Esophagus squamous epithelium (tissue), 5 donors: Measurements from ENCODE around the gene CMTM1. TPM values are rescaled to one million over a fixed set of nuclear protein-coding genes. Genes with fewer than 3 reads are reported as not detected.

ENCODE experiments used
- DNase-seq: peaks from one replicate; lab custom pipeline; 2025; lab: John Stamatoyannopoulos, UW
- H3K27ac ChIP-seq, 4 donors: fragments of 200-600 bp; sonication (generic); one replicate each; pipeline ENCODE4 v1.5.1; 2016 to 2019; ENCODE audit warnings: mild to moderate bottlenecking in 1 of 4
- H3K27me3 ChIP-seq, 4 donors: fragments of 200-600 bp; sonication (generic); 1 replicate in 3 of 4; 2 replicates in 1 of 4; pipeline versions ENCODE4 v1.5.1 to v1.6.0; 2017 to 2021; ENCODE audit warnings: antibody characterized with exemption in 1 of 4
- H3K36me3 ChIP-seq, 3 donors: fragments of 200-600 bp; sonication (generic); one replicate each; pipeline ENCODE4 v1.5.1; 2016 to 2019
- H3K4me1 ChIP-seq, 3 donors: fragments of 200-600 bp; sonication (generic); one replicate each; pipeline ENCODE4 v1.5.1; 2017 to 2019
- H3K4me3 ChIP-seq, 4 donors: fragments of 200-600 bp; sonication (generic); 1 replicate in 3 of 4; 2 replicates in 1 of 4; pipeline ENCODE4 v1.5.1; 2016 to 2019; ENCODE audit warnings: mild to moderate bottlenecking in 2 of 4, moderate library complexity in 1 of 4
- H3K9me3 ChIP-seq, 3 donors: fragments of 200-600 bp; sonication (generic); one replicate each; pipeline ENCODE4 v1.5.1; 2016 to 2019
- POLR2A ChIP-seq, 4 donors: fragments of 450-650 bp; IDR thresholded peaks; one replicate each; pipeline ENCODE4 v1.6.1; 2017; ENCODE audit warnings: antibody characterized with exemption in 4 of 4, mild to moderate bottlenecking in 4 of 4, moderate library complexity in 3 of 4
- whole genome bisulfite sequencing, 2 donors: methylation state at CpG; one replicate each; pipeline ENCODE4 v1.1.5; 2018; 5-methylcytosine and 5-hydroxymethylcytosine counted together
- intact Hi-C: fragments of 100-400 bp; cut with DNase I; formaldehyde crosslinking; loops from one replicate; pipeline ENCODE4 v1.15.0; 2022
- total RNA-seq, 4 donors: library from RNA; depleted of rRNA; stranded (reverse); fragments of >200 nt; gene quantifications; one replicate each; pipeline ENCODE4 v1.1.0, GENCODE V29; 2016
- TF ChIP-seq, protein P1 (sequence below), 6 experiments: fragments of 450-650 bp in 4 of 6; fragments of 200-600 bp in 2 of 6; sonication (generic) in 2 of 6; IDR thresholded peaks; one replicate each; pipeline ENCODE4 v1.5.1; 2016 to 2019; ENCODE audit warnings: antibody characterized with exemption in 6 of 6, mild to moderate bottlenecking in 4 of 6, moderate library complexity in 4 of 6
- donor health status: DM: yes; HTN: yes; CAD: no.

CMTM1 gene
- total RNA-seq, 4 donors from 2014 or later, result 1.3 to 1.5 TPM; not detected in 2

DNA sequence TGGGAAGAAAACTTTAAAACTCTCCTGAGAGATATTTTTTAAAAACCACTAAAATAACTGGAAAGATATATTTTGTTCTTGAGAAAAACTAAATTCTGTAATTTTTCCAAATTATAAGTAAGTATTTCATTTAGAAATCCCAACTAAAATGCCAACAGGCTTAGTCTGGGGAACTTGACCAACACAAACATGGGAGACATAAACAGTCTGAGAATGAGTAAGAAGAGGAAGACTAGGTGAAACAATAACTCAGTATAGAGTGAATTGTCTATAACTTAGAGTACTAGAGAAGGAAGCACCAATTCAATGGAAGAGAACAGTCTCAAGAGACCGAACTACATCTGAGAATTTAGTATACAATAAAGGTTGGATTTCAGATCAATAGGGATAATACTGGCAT is 2.9 kb downstream of the CMTM1 start:
- intact Hi-C loops, result no loop called here
- Histone ChIP-seq H3K9me3 (no peaks in the 10 kb centered on the region), H3K4me3 (no peak overlapping the region), H3K27ac (no peak overlapping the region), H3K4me1 (peaks cover 0 to 16% (median 0%) of the 10 kb centered on the region in 3 donors), H3K36me3 (peaks cover 0 to 33% (median 5%) of the 10 kb centered on the region in 3 donors), H3K27me3 (no peaks in the 10 kb centered on the region)
- 95% methylated on average over 1 of the region's 1 CpG for WGBS, 2 donors
- TF ChIP-seq, protein P1, sequence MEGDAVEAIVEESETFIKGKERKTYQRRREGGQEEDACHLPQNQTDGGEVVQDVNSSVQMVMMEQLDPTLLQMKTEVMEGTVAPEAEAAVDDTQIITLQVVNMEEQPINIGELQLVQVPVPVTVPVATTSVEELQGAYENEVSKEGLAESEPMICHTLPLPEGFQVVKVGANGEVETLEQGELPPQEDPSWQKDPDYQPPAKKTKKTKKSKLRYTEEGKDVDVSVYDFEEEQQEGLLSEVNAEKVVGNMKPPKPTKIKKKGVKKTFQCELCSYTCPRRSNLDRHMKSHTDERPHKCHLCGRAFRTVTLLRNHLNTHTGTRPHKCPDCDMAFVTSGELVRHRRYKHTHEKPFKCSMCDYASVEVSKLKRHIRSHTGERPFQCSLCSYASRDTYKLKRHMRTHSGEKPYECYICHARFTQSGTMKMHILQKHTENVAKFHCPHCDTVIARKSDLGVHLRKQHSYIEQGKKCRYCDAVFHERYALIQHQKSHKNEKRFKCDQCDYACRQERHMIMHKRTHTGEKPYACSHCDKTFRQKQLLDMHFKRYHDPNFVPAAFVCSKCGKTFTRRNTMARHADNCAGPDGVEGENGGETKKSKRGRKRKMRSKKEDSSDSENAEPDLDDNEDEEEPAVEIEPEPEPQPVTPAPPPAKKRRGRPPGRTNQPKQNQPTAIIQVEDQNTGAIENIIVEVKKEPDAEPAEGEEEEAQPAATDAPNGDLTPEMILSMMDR (IDR thresholded peaks at IDR 0.05), result no peak
- no peak for TF ChIP-seq POLR2A (IDR thresholded peaks at IDR 0.05)
- no peak for DNase-seq

DNA sequence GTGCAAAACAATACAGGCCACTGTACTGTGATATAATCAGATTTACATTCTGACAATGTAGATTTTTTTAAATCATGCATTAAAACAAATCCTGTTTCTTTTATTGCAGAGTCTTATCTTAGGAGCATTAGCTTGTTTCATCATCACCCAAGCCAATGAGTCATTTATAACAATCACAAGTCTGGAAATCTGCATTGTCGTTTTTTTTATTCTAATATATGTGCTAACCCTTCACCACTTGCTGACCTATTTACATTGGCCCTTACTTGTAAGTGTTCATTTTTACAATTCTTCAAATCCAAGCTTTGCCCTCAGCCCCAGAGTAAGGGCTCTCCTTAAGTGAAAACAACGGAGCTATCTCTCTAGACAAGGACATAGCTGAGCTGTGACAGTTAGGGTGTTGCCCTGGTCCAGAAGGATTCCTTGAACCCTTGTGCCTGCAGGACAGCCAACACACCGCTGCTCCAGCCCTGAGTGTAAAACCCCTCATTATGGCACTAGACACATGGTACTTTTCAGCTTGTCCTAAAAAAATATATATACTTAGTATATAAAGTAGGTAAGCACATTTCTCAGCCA is 3.7 kb downstream of the CMTM1 start:
- no peak overlapping the region for H3K27ac ChIP-seq
- DNase-seq, result no peak
- no peaks in the 10 kb centered on the region for H3K9me3 ChIP-seq
- no peak overlapping the region for H3K4me3 ChIP-seq
- H3K27me3 ChIP-seq, result no peaks in the 10 kb centered on the region
- intact Hi-C loops, result no loop called here
- H3K4me1 ChIP-seq, result peaks cover 0 to 16% (median 0%) of the 10 kb centered on the region in 3 donors
- no peak for TF ChIP-seq POLR2A (IDR thresholded peaks at IDR 0.05)
- TF ChIP-seq, protein P1 (IDR thresholded peaks at IDR 0.05), result no peak
- WGBS, 2 donors, result 58 to 61% methylated on average over 3 of the region's 3 CpGs
- H3K36me3 ChIP-seq, result peaks cover 0 to 25% (median 5%) of the 10 kb centered on the region in 3 donors

DNA sequence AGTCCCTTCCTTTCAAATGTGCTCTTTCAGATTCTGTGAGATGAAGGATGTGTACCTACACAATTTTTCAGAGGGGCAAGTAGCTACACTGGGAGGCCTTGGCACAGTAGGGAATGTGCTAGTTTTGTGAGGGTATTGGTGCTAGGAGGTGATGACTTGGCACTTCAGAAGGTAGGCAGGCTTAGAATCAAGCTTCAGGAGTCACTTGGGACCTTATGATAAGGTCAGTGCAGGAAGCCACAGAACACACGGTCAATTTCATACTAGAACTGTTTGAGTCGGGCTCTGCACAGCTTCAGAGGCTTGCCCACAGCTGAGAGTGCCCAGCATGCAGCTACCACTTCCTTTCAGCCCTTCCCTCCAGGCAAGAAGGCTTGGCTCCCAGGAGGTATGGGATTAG is 6.1 kb downstream of the CMTM1 start:
- no peak for DNase-seq

DNA sequence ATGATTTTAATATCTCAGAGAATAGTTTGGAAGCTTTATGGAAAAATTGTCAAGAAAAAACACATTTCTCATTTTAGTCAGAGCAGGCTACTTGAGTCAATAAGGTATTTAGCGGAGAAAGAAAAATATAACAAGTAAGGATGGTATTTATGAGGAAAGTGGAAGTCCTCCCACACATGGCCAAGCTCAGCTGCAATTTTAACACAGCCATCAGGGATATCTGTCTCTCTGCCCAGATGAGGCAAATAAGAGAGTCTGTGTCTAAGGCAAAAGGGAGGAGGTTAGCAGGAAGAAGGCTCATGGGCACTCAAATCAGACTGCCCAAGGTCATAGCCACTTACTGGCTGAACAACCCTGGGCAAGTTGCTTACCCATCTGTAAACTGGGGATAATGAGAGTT is 7.8 kb downstream of the CMTM1 start:
- Histone ChIP-seq H3K27me3 (peaks cover 0 to 30% (median 0%) of the 10 kb centered on the region in 4 donors), H3K27ac (no peak overlapping the region), H3K9me3 (no peaks in the 10 kb centered on the region), H3K4me3 (no peak overlapping the region), H3K4me1 (peaks cover 6 to 28% (median 11%) of the 10 kb centered on the region in 3 donors), H3K36me3 (no peaks in the 10 kb centered on the region)
- no peak for TF ChIP-seq POLR2A (IDR thresholded peaks at IDR 0.05)
- TF ChIP-seq, protein P1 (IDR thresholded peaks at IDR 0.05), result no peak
- intact Hi-C loops, result no loop called here
- 100% methylated on average over 1 of the region's 1 CpG for WGBS, 2 donors
- DNase-seq, result no peak

More for the DNA sequence above, 6.1 kb downstream of the CMTM1 start:
- intact Hi-C loops, result no loop called here
- no peak overlapping the region for H3K27ac ChIP-seq
- H3K27me3 ChIP-seq, result peaks cover 0 to 13% (median 0%) of the 10 kb centered on the region in 4 donors
- no peak overlapping the region for H3K4me3 ChIP-seq
- H3K36me3 ChIP-seq, result peaks cover 0 to under 1% (median 0%) of the 10 kb centered on the region in 3 donors
- TF ChIP-seq, protein P1 (IDR thresholded peaks at IDR 0.05), result no peak
- no peak for TF ChIP-seq POLR2A (IDR thresholded peaks at IDR 0.05)
- H3K4me1 ChIP-seq, result peaks cover 0 to 16% (median 0%) of the 10 kb centered on the region in 3 donors
- 40 to 50% methylated on average over 1 to 2 of the region's 2 CpGs for whole genome bisulfite sequencing, 2 donors
- no peaks in the 10 kb centered on the region for H3K9me3 ChIP-seq

DNA sequence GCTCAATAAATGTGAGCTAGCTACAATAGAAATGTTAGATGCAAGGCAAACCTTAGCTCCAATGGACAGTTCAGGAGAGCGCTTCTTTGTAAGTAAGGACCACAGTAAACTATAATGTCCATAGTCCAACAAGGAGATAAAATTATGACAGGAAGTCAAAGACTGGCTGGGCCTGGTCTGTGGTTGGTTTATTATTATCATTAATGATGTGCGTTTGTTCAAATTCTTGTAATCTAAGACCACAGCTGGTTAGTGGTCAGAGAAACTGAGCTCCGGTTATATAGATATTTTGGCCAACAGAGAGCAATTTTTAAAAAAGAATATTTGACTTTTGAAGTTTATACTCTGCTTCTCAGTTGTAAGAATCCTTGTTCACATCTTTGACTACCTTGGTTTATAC is 8.3 kb downstream of the CMTM1 start:
- Histone ChIP-seq H3K4me3 (no peak overlapping the region), H3K4me1 (peaks cover 7 to 28% (median 14%) of the 10 kb centered on the region in 3 donors), H3K9me3 (no peaks in the 10 kb centered on the region), H3K27me3 (peaks cover 0 to 35% (median 0%) of the 10 kb centered on the region in 4 donors), H3K27ac (no peak overlapping the region), H3K36me3 (no peaks in the 10 kb centered on the region)
- intact Hi-C loops, result no loop called here
- TF ChIP-seq, protein P1 (IDR thresholded peaks at IDR 0.05), result no peak
- no peak for TF ChIP-seq POLR2A (IDR thresholded peaks at IDR 0.05)
- no peak for DNase-seq
- WGBS, 2 donors, result 90 to 92% methylated on average over 3 of the region's 3 CpGs
